Measurements from ENCODE around the gene XCL1. TPM values are rescaled to one million over a fixed set of nuclear protein-coding genes. Genes with fewer than 3 reads are reported as not detected.
"Not testable (repeated sequence)": the region's sequence is repeated elsewhere in the genome, so short reads cannot be mapped to it uniquely, and the experiment has no call there.

Gene XCL1
- total RNA-seq, 1 experiment from 2014 or later, result not detected

DNA sequence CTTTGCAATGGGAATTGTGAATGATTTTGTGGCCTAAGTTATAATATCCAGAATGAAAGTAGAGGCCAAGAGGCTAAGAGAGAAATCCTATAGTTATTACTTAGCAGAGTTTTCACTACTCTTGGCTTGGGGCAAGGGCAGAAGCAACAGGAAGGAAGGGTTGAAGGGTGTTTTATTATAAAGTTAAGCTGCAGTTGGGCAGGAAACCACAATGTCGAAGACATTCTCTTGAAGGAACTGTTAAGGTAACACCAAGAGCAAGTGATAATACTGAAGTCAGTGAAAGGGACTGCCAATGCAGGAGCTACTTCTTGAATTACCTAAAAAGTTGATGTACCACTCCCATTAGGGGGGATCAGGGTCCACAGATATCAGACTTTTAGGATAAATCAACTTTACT, 40.9 kb upstream of the XCL1 start:
- Histone ChIP-seq H3K4me1 (ENCODE audit: insufficient read depth, low read length, poor library complexity, severe bottlenecking) (no peaks in the 10 kb centered on the region), H3K9me3 (ENCODE audit: low read depth, low read length, poor library complexity, severe bottlenecking) (no peaks in the 10 kb centered on the region), H3K27ac (ENCODE audit: low read depth, low read length, poor library complexity, severe bottlenecking) (no peak overlapping the region), H3K36me3 (ENCODE audit: insufficient read depth, low read length, poor library complexity, severe bottlenecking) (no peaks in the 10 kb centered on the region), H3K27me3 (replicated peaks; ENCODE audit: insufficient read depth, low read depth, low read length, poor library complexity) (no peaks in the 10 kb centered on the region), H3K4me3 (ENCODE audit: low read depth, low read length, poor library complexity, severe bottlenecking) (no peak overlapping the region)
- ChIA-PET CTCF (no interaction called here), POLR2A (ENCODE audit: low non-redundant PET) (no interaction called here)
- no peak for DNase-seq (ENCODE audit: low spot score)
- TF ChIP-seq EZH2 (IDR thresholded peaks at IDR 0.05; ENCODE audit: borderline replicate concordance, low read depth, low read length, poor library complexity, severe bottlenecking), result no peak
- TF ChIP-seq, protein P1, sequence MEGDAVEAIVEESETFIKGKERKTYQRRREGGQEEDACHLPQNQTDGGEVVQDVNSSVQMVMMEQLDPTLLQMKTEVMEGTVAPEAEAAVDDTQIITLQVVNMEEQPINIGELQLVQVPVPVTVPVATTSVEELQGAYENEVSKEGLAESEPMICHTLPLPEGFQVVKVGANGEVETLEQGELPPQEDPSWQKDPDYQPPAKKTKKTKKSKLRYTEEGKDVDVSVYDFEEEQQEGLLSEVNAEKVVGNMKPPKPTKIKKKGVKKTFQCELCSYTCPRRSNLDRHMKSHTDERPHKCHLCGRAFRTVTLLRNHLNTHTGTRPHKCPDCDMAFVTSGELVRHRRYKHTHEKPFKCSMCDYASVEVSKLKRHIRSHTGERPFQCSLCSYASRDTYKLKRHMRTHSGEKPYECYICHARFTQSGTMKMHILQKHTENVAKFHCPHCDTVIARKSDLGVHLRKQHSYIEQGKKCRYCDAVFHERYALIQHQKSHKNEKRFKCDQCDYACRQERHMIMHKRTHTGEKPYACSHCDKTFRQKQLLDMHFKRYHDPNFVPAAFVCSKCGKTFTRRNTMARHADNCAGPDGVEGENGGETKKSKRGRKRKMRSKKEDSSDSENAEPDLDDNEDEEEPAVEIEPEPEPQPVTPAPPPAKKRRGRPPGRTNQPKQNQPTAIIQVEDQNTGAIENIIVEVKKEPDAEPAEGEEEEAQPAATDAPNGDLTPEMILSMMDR (conservative IDR thresholded peaks at IDR 0.05; ENCODE audit: low read depth, low read length), result no peak
- no TSS peak for BruUV-seq (replicated peaks)
- intact Hi-C loops (cut with micrococcal nuclease; ENCODE audit: unreplicated experiment), result no loop called here

DNA sequence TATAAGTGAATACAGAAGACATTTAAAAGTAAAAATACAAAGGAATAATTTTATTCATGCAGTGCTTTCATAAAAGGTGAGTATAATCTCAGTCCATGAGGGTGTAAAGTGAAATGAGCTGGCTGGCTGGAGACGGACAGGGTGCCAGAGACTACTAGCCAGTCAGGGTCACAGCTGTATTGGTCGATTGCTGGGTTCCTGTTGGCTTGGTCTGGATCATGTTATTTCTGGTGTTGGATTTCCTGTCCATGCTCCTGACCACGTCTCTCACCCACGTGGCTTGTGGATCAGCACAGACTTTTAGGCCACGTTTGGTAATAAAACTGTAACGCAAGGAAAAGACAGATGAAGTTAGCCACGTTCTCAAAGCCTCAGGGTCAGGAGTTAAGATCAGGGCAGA, 35.6 kb upstream of the XCL1 start:
- H3K4me1 ChIP-seq (ENCODE audit: insufficient read depth, low read length, poor library complexity, severe bottlenecking); H3K9me3 ChIP-seq (ENCODE audit: low read depth, low read length, poor library complexity, severe bottlenecking); H3K27me3 ChIP-seq (replicated peaks; ENCODE audit: insufficient read depth, low read depth, low read length, poor library complexity); DNase-seq (ENCODE audit: low spot score); H3K27ac ChIP-seq (ENCODE audit: low read depth, low read length, poor library complexity, severe bottlenecking); H3K4me3 ChIP-seq (ENCODE audit: low read depth, low read length, poor library complexity, severe bottlenecking); POLR2A ChIA-PET (ENCODE audit: low non-redundant PET); H3K36me3 ChIP-seq (ENCODE audit: insufficient read depth, low read length, poor library complexity, severe bottlenecking); BruUV-seq (replicated peaks); intact Hi-C loops (cut with micrococcal nuclease; ENCODE audit: unreplicated experiment); CTCF ChIA-PET: not testable (repeated sequence)

DNA sequence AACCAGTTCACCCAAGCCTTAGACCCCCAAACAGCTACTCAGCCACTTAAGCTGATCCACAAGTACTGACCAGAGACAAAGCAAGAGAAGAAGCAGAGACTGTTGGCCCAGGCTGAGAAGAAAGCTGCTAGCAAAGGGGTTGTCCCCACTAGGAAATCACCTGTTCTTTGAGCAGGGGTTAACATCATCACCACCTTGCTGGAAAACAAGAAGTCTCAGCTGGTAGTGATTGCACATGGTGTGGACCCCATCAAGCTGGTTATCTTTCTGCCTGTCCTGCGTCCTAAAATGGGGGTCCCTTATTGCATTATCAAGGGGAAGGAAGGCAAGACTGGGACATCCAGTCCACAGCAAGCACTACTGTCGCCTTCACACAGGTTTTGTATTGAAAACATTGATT, 33.4 kb upstream of the XCL1 start:
- BruUV-seq (replicated peaks); DNase-seq (ENCODE audit: low spot score); H3K4me3 ChIP-seq (ENCODE audit: low read depth, low read length, poor library complexity, severe bottlenecking); H3K27ac ChIP-seq (ENCODE audit: low read depth, low read length, poor library complexity, severe bottlenecking); intact Hi-C loops (cut with micrococcal nuclease; ENCODE audit: unreplicated experiment); H3K27me3 ChIP-seq (replicated peaks; ENCODE audit: insufficient read depth, low read depth, low read length, poor library complexity); POLR2A ChIA-PET (ENCODE audit: low non-redundant PET); CTCF ChIA-PET; H3K4me1 ChIP-seq (ENCODE audit: insufficient read depth, low read length, poor library complexity, severe bottlenecking); H3K9me3 ChIP-seq (ENCODE audit: low read depth, low read length, poor library complexity, severe bottlenecking); H3K36me3 ChIP-seq (ENCODE audit: insufficient read depth, low read length, poor library complexity, severe bottlenecking): not testable (repeated sequence)

DNA sequence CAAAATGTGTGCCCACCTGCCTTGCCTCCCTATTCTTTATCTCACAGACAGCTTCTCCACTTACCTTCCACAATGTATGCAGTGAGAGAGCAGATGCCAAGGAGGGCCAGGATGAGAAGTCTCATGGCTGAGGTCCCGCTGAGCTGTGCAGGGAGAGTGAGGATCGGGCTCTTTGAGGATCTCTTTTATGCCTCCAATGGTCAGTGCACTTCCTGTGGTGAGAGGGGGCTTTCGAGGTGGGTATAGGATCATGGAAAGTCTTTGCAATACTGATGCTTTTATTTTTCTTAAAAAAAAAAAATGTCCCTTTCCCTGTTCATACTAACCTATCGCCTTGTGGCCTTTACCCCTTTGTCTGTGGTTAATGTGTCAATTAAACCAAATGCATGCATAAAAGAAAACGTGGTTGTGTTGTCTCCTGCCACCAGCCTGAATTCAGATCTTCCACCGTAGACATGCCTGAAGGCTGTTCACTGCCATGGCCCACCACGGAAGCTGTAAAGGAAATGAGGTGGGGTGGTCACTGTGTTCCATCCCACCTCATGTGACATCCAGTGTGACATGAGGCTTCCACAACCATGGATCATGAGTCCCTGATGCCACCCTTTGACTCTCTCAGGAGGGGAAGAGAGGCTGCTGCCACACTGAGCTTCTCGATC, 32.4 kb upstream of the XCL1 start, which contains the start of gene XCL2:
Gene XCL2 (minus strand): TSS at position 158 of the 659 bp plus-strand sequence. CDS start 33 bp downstream, at position 125.
- intact Hi-C loops (cut with micrococcal nuclease; ENCODE audit: unreplicated experiment); H3K27me3 ChIP-seq (replicated peaks; ENCODE audit: insufficient read depth, low read depth, low read length, poor library complexity); CTCF ChIA-PET; H3K4me1 ChIP-seq (ENCODE audit: insufficient read depth, low read length, poor library complexity, severe bottlenecking); H3K36me3 ChIP-seq (ENCODE audit: insufficient read depth, low read length, poor library complexity, severe bottlenecking); H3K27ac ChIP-seq (ENCODE audit: low read depth, low read length, poor library complexity, severe bottlenecking); H3K4me3 ChIP-seq (ENCODE audit: low read depth, low read length, poor library complexity, severe bottlenecking); BruUV-seq (replicated peaks); H3K9me3 ChIP-seq (ENCODE audit: low read depth, low read length, poor library complexity, severe bottlenecking); POLR2A ChIA-PET (ENCODE audit: low non-redundant PET); DNase-seq (ENCODE audit: low spot score): not testable (repeated sequence)

Measured in A673 (cell line).